Natural killer cell treated with Interleukin-12 subunit alpha and Interleukin-12 subunit beta and Interleukin-15 and Interleukin-18, amount 100 ng/mL, for 72 hours (primary cell): ENCODE data around the gene WSCD1. TPM values are rescaled to one million over a fixed set of nuclear protein-coding genes. Genes with fewer than 3 reads are reported as not detected.

ENCODE experiments used
- ATAC-seq, 2 donors: fragments of 150-1000 bp; cut with Tn5 transposase in 1 of 2; sonication (Bioruptor Pico), chemical (Tn5 transposase) in 1 of 2; 2 replicates each; pipeline ENCODE4 v1.10.0; 2021
- DNase-seq: peaks from one replicate; pipeline ENCODE4 v3.0.0; 2022; ENCODE audit warnings: low spot score
- H3K27ac Mint-ChIP-seq, 2 donors: 1 replicate in 1 of 2; 2 replicates in 1 of 2; pipeline ENCODE4 v1.8.0; 2022; ENCODE audit warnings: mixed read lengths in 2 of 2, mild to moderate bottlenecking in 1 of 2, moderate library complexity in 1 of 2
- H3K27me3 Mint-ChIP-seq, 2 donors: 1 replicate in 1 of 2; 2 replicates in 1 of 2; pipeline ENCODE4 v1.8.0; 2022; ENCODE audit warnings: mixed read lengths in 2 of 2
- H3K36me3 Mint-ChIP-seq: one replicate; pipeline ENCODE4 v1.8.0; 2022; ENCODE audit warnings: mixed read lengths
- H3K4me1 Mint-ChIP-seq, 2 donors: 1 replicate in 1 of 2; 2 replicates in 1 of 2; pipeline ENCODE4 v1.8.0; 2022; ENCODE audit warnings: low read depth in 2 of 2, mixed read lengths in 2 of 2, mild to moderate bottlenecking in 1 of 2
- H3K4me3 Mint-ChIP-seq: one replicate; pipeline ENCODE4 v1.8.0; 2022; ENCODE audit warnings: mixed read lengths
- H3K9me3 Mint-ChIP-seq: 2 replicates; pipeline ENCODE4 v1.8.0; 2022; ENCODE audit warnings: mixed read lengths
- total RNA-seq, 2 donors: library from RNA; stranded (reverse); gene quantifications; one replicate each; pipeline ENCODE4 v1.2.3, GENCODE V29; 2022

The WSCD1 gene
- total RNA-seq, 2 donors from 2014 or later = 0.86 to 2.2 TPM

DNA sequence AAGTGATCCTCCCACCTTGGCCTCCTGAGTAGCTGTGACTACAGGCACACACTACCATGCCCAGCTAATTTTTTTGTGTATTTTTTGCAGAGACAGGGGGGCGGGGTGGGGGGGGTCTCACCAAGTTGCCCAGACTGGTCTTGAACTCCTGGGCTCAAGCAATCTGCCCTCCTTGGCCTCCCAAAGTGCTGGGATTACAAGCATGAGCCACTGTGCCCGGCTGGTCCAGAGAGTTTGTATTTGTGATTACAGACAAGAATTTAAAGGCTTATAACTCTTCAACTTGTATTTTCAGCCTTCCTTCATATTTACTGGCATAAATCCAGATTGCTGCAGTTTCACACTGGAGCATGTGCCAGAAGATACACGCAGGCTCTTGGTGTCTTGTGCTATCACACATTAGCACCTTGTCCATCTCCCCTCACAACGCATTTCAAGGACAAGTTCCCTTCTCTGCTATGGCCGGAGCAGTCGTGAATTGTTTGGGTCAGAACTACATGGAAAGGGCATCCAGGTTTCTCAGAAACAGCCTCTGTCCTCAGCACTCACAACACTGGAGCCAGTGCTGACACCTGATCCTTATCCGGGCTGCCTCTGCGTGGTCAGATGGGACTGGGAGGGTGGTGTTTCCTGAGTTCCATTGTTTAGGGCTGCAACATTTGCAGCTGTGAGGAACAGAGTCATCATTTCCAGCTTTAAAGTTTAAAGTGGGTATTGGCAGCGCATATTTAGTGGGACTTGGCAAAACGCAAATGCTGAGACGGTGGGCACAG is 28.1 kb downstream of the WSCD1 start:
- DNase-seq (no peak), ATAC-seq (no peak)
- no peak overlapping the region for H3K4me3 Mint-ChIP-seq
- H3K27ac Mint-ChIP-seq = no peak overlapping the region
- H3K36me3 Mint-ChIP-seq = no peaks in the 10 kb centered on the region
- H3K9me3 Mint-ChIP-seq = no peaks in the 10 kb centered on the region
- H3K27me3 Mint-ChIP-seq = peaks cover 0 to 6% of the 10 kb centered on the region in 2 donors
- H3K4me1 Mint-ChIP-seq = no peaks in the 10 kb centered on the region

DNA sequence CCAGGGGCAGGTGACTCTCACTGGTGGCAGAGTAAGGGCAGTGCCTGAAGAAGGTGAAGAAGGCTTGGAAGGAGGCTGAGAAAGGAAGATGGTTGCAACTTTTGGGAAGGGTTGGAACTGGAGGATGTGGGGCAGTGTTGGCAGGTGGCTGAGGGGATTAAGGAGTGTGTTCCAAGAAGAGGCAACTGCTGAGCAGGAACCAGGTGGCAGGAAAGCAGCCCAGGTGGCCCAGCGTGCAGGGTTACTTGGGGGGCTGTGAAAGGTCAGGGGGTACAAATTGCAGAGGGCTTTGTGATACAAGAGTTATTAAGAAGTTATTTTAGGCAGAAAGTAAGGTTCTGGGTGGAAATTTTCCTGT is 28.6 kb downstream of the WSCD1 start:
- H3K27ac Mint-ChIP-seq = no peak overlapping the region
- DNase-seq (no peak), ATAC-seq (no peak)
- H3K36me3 Mint-ChIP-seq = no peaks in the 10 kb centered on the region
- no peaks in the 10 kb centered on the region for H3K9me3 Mint-ChIP-seq
- peaks cover 0 to 6% of the 10 kb centered on the region in 2 donors for H3K27me3 Mint-ChIP-seq
- H3K4me1 Mint-ChIP-seq = no peaks in the 10 kb centered on the region
- H3K4me3 Mint-ChIP-seq = no peak overlapping the region

GRCh38 chr17:6099492-6099891 is 29.3 kb downstream of the WSCD1 start:
- H3K27me3 Mint-ChIP-seq = peaks cover 0 to 6% of the 10 kb centered on the region in 2 donors
- H3K4me1 Mint-ChIP-seq = no peaks in the 10 kb centered on the region
- H3K9me3 Mint-ChIP-seq = no peaks in the 10 kb centered on the region
- no peak overlapping the region for H3K27ac Mint-ChIP-seq
- H3K36me3 Mint-ChIP-seq = no peaks in the 10 kb centered on the region
- H3K4me3 Mint-ChIP-seq = no peak overlapping the region
- DNase-seq (no peak), ATAC-seq (no peak)

- ATAC-seq (no peak), DNase-seq (no peak)
- Mint-ChIP-seq H3K4me1 (no peaks in the 10 kb centered on the region), H3K36me3 (no peaks in the 10 kb centered on the region), H3K27ac (no peak overlapping the region), H3K9me3 (no peaks in the 10 kb centered on the region), H3K4me3 (no peak overlapping the region), H3K27me3 (peaks cover 0 to 6% of the 10 kb centered on the region in 2 donors)
Observed at GRCh38 chr17:6100146-6100545, 30.0 kb downstream of the WSCD1 start.

DNA sequence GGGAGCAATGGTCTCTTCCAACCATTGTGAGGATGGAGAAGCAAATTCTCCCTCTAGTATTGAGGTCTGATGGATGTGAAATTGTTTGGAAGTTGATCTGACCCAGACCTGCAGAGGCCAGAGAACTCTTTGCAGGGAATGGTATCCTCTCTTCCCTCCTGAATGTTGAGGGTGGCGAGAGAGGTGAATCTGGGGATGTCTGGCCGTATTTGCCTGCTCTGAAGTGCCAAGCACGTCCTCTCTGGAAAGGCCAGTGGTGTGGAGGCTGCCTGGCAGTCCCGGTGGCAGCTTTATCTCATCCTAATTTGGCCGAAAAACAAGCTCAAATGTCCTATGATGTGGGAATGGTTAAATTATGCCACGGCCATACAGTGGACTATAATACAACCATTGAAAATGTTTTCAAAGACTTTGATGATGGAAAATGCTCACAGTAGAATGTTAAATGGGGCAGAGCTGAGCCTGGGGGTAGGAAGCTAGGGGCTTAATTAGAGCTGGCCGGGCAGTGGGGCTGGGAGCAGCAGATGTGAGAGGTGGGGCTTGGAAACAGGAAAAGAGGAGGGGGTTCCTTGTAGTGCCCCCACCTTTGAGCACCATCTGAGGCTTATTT is 30.8 kb downstream of the WSCD1 start:
- no peak for DNase-seq
- ATAC-seq = no peak
- no peaks in the 10 kb centered on the region for H3K36me3 Mint-ChIP-seq
- no peak overlapping the region for H3K4me3 Mint-ChIP-seq
- H3K4me1 Mint-ChIP-seq = no peaks in the 10 kb centered on the region
- peaks cover 0 to 6% of the 10 kb centered on the region in 2 donors for H3K27me3 Mint-ChIP-seq
- no peaks in the 10 kb centered on the region for H3K9me3 Mint-ChIP-seq
- H3K27ac Mint-ChIP-seq = no peak overlapping the region

DNA sequence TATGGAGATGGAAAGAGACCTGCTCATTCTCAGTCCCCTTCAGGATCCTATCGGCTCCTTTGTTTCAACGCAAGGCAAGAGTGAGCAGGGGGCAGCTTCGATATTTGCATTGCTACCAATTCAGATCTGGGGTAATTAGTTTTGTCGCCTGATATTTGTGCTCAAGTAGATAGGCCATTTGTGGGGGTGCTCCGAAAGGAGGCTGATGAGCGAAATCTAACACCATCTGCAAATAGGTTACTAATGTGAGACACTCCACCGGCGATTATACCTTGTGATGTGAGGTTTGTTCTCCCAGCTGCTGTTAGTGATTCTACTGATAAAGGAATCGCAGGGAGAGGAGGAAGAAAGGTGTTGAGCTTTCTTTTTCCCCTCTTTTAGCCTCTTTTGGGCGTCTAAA is 31.5 kb downstream of the WSCD1 start:
- H3K4me1 Mint-ChIP-seq = no peaks in the 10 kb centered on the region
- peaks cover 5 to 6% of the 10 kb centered on the region in 2 donors for H3K27me3 Mint-ChIP-seq
- no peaks in the 10 kb centered on the region for H3K9me3 Mint-ChIP-seq
- no peaks in the 10 kb centered on the region for H3K36me3 Mint-ChIP-seq
- no peak overlapping the region for H3K27ac Mint-ChIP-seq
- DNase-seq = peak; percentile 6
- no peak overlapping the region for H3K4me3 Mint-ChIP-seq
- no peak for ATAC-seq

- H3K9me3 Mint-ChIP-seq = no peaks in the 10 kb centered on the region
- ATAC-seq (no peak), DNase-seq (no peak)
- no peak overlapping the region for H3K27ac Mint-ChIP-seq
- H3K4me3 Mint-ChIP-seq = no peak overlapping the region
- no peaks in the 10 kb centered on the region for H3K4me1 Mint-ChIP-seq
- H3K36me3 Mint-ChIP-seq = no peaks in the 10 kb centered on the region
- peaks cover 5 to 6% of the 10 kb centered on the region in 2 donors for H3K27me3 Mint-ChIP-seq
Observed at GRCh38 chr17:6102615-6103014, 32.4 kb downstream of the WSCD1 start.

DNA sequence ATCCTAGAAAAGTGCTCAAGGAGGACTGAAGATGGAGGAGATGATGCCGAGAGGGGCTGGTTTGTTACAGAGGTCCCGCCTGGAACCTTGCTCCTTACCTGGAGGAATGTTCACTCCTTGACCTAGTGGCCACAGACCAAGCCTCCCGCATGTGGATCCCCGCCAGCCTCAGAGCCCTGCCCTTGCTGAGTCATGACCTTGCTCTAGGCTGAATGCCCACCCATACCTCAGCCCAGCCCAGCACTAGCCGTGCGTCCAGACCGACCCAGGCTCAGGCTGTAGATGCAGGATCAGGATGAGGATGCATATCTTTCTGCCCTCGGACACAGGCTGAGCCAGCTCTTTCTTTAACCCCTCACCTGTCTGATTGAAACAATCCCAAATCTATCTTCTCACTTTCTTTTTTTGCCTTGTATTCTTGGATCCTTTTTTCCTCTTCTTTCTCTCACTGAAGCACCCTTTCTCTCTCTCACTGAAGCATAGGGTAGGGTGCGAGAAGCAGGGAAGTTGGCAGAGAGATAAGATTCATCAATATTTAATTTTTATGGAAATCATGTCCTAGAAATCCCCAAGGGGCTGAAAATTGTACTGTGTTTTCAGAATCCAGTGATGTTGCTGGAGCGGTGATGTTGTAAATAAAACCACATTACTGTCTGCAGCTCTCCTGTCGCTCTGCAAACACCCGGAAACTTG is 34.9 kb downstream of the WSCD1 start:
- Mint-ChIP-seq H3K9me3 (no peaks in the 10 kb centered on the region), H3K27me3 (peaks cover 6 to 7% of the 10 kb centered on the region in 2 donors), H3K27ac (no peak overlapping the region), H3K4me3 (no peak overlapping the region), H3K36me3 (no peaks in the 10 kb centered on the region), H3K4me1 (no peaks in the 10 kb centered on the region)
- DNase-seq (no peak), ATAC-seq (peak in 1 of 2 donors; percentile 24)

DNA sequence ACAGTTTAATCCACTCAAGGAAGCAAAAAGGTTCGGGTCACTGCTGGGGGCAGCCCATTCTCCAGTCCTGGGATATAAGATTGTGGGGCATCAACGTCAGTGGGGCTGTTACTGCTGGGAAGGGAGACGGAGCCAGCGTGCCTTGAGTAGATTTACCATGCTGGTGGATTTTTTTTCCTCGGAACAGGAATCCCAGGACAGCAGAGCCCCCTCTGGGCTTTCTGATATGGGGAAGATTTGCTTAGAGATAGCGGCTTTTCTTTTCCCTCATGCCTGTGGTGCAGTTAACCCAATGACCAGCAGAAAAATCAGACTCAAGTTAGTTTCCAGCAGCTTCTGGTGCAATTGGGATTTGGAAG is 35.4 kb downstream of the WSCD1 start:
- no peak overlapping the region for H3K27ac Mint-ChIP-seq
- H3K36me3 Mint-ChIP-seq = no peaks in the 10 kb centered on the region
- no peaks in the 10 kb centered on the region for H3K9me3 Mint-ChIP-seq
- ATAC-seq (no peak), DNase-seq (no peak)
- H3K4me3 Mint-ChIP-seq = no peak overlapping the region
- no peaks in the 10 kb centered on the region for H3K4me1 Mint-ChIP-seq
- H3K27me3 Mint-ChIP-seq = peaks cover 6 to 7% of the 10 kb centered on the region in 2 donors

GRCh38 chr17:6106212-6106611 is 36.0 kb downstream of the WSCD1 start:
- Mint-ChIP-seq H3K4me3 (no peak overlapping the region), H3K4me1 (no peaks in the 10 kb centered on the region), H3K36me3 (no peaks in the 10 kb centered on the region), H3K27me3 (peaks cover 2 to 7% of the 10 kb centered on the region in 2 donors), H3K9me3 (no peaks in the 10 kb centered on the region), H3K27ac (no peak overlapping the region)
- DNase-seq (no peak), ATAC-seq (no peak)

DNA sequence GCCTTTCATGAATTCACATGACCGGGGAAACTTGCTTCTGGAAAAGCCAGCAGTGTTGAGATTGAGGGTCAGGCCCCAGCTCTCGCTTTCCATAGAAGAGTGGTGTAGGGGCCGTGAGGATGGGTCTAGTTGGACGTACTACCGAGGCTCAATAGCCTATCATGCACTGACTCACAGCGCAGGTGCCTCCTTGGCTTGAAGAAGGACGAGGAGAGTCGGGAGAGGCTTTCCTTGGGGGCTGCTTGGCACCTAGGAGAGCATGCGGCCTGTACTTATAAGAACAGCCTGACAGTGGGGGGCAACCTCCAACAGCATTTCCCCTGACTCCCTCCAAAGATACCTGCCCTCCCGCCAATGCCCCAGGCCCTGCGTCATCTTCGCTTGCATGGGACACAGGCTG is 37.6 kb downstream of the WSCD1 start:
- no peaks in the 10 kb centered on the region for H3K4me1 Mint-ChIP-seq
- no peak for DNase-seq
- no peaks in the 10 kb centered on the region for H3K9me3 Mint-ChIP-seq
- no peaks in the 10 kb centered on the region for H3K36me3 Mint-ChIP-seq
- ATAC-seq = no peak
- H3K4me3 Mint-ChIP-seq = no peak overlapping the region
- peaks cover 0 to 7% of the 10 kb centered on the region in 2 donors for H3K27me3 Mint-ChIP-seq
- H3K27ac Mint-ChIP-seq = no peak overlapping the region

GRCh38 chr17:6108382-6108781 is 38.2 kb downstream of the WSCD1 start:
- Mint-ChIP-seq H3K4me3 (no peak overlapping the region), H3K27ac (no peak overlapping the region), H3K4me1 (no peaks in the 10 kb centered on the region), H3K27me3 (peaks cover 5 to 7% of the 10 kb centered on the region in 2 donors), H3K36me3 (no peaks in the 10 kb centered on the region), H3K9me3 (no peaks in the 10 kb centered on the region)
- no peak for ATAC-seq
- no peak for DNase-seq

GRCh38 chr17:6108987-6109386 is 38.8 kb downstream of the WSCD1 start:
- Mint-ChIP-seq H3K9me3 (no peaks in the 10 kb centered on the region), H3K4me1 (no peaks in the 10 kb centered on the region), H3K4me3 (no peak overlapping the region)

DNA sequence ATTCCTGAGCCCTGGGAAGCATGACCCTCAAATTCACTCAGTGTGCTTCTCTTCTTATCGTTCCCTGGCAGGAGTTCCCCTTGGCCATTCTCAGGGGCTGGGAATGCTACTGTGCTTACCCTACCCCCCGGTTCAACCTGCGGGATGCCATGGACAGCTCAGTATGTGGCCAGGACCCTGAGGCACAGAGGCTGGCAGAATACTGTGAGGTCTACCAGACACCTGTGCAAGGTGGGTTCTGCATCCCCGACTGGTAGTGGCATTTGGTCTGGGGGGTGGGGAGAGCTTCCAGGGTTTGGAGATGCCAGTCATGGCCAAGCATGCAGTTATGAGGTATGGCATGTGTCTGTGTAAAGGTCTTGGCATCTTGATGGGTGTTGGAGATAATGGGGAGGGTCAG is 39.4 kb downstream of the WSCD1 start:
- no peak for DNase-seq
- peak in 1 of 2 donors; percentile 55 for ATAC-seq
- Mint-ChIP-seq H3K27ac (no peak overlapping the region), H3K36me3 (no peaks in the 10 kb centered on the region), H3K9me3 (no peaks in the 10 kb centered on the region), H3K27me3 (peaks cover 6 to 10% of the 10 kb centered on the region in 2 donors), H3K4me1 (no peaks in the 10 kb centered on the region), H3K4me3 (no peak overlapping the region)

More at GRCh38 chr17:6108987-6109386, 38.8 kb downstream of the WSCD1 start:
- peaks cover 6 to 10% of the 10 kb centered on the region in 2 donors for H3K27me3 Mint-ChIP-seq
- ATAC-seq (no peak), DNase-seq (no peak)
- H3K36me3 Mint-ChIP-seq = no peaks in the 10 kb centered on the region
- H3K27ac Mint-ChIP-seq = no peak overlapping the region
